Measurements from ENCODE around the gene FXYD7.
"Not testable (repeated sequence)": the region's sequence is repeated elsewhere in the genome, so short reads cannot be mapped to it uniquely, and the experiment has no call there.

The FXYD7 gene

GRCh38 chr19:35166100-35167063 lies 23.3 kb downstream of the FXYD7 start:
- no peak for DNase-seq (ENCODE audit: low read depth)

GRCh38 chr19:35167251-35168119 lies 24.4 kb downstream of the FXYD7 start:
- no peak for DNase-seq (ENCODE audit: low read depth)

- DNase-seq (ENCODE audit: low read depth), result no peak
These were observed 25.1 kb downstream of the FXYD7 start for GRCh38 chr19:35168196-35168595.

- no peak for DNase-seq (ENCODE audit: low read depth)
These were observed 26.4 kb downstream of the FXYD7 start for GRCh38 chr19:35169221-35169995.

GRCh38 chr19:35170359-35171061 lies 27.5 kb downstream of the FXYD7 start:
- no peak for DNase-seq (ENCODE audit: low read depth)

GRCh38 chr19:35171730-35172129 lies 28.7 kb downstream of the FXYD7 start:
- DNase-seq (ENCODE audit: low read depth), result no peak

- no peak for DNase-seq (ENCODE audit: low read depth)
These were observed 31.2 kb downstream of the FXYD7 start for GRCh38 chr19:35174226-35174625.

GRCh38 chr19:35176181-35176570 lies 33.1 kb downstream of the FXYD7 start:
- DNase-seq (ENCODE audit: low read depth), result no peak

- DNase-seq (ENCODE audit: low read depth), result no peak
These were observed 34.6 kb downstream of the FXYD7 start for GRCh38 chr19:35177377-35178274.

- no peak for DNase-seq (ENCODE audit: low read depth)
These were observed 35.6 kb downstream of the FXYD7 start for GRCh38 chr19:35178701-35179100.

- DNase-seq (ENCODE audit: low read depth), result no peak
These were observed 36.8 kb downstream of the FXYD7 start for GRCh38 chr19:35179830-35180229.

GRCh38 chr19:35181387-35181786 lies 38.3 kb downstream of the FXYD7 start:
- no peak for DNase-seq (ENCODE audit: low read depth)

- no peak for DNase-seq (ENCODE audit: low read depth)
These were observed 41.2 kb downstream of the FXYD7 start for GRCh38 chr19:35184267-35184666.

- DNase-seq (ENCODE audit: low read depth), result no peak
These were observed 41.8 kb downstream of the FXYD7 start for GRCh38 chr19:35184884-35185283.

GRCh38 chr19:35194012-35194984 lies 51.2 kb downstream of the FXYD7 start:
- DNase-seq (ENCODE audit: low read depth), result no peak

GRCh38 chr19:35195830-35196229 lies 52.8 kb downstream of the FXYD7 start:
- DNase-seq (ENCODE audit: low read depth), result no peak

GRCh38 chr19:35196861-35197260 lies 53.8 kb downstream of the FXYD7 start:
- not testable (repeated sequence) for DNase-seq (ENCODE audit: low read depth)

GRCh38 chr19:35199481-35199880 lies 56.4 kb downstream of the FXYD7 start:
- no peak for DNase-seq (ENCODE audit: low read depth)
